ENCODE results near the gene NAPSA.
"Not testable (repeated sequence)": the region's sequence is repeated elsewhere in the genome, so short reads cannot be mapped to it uniquely, and the experiment has no call there.

The NAPSA gene

GRCh38 chr19:50358483-50359327, 6.7 kb downstream of the NAPSA start:
- peak; percentile 86 for DNase-seq

GRCh38 chr19:50357178-50358100, 8.0 kb downstream of the NAPSA start:
- peak; percentile 92 for DNase-seq

GRCh38 chr19:50356691-50357177, 8.7 kb downstream of the NAPSA start:
- DNase-seq: no peak

- DNase-seq: not testable (repeated sequence)
Measured at GRCh38 chr19:50353487-50353880, 12.0 kb downstream of the NAPSA start.

GRCh38 chr19:50352242-50352641, 13.2 kb downstream of the NAPSA start:
- no peak for DNase-seq

- DNase-seq: no peak
Measured at GRCh38 chr19:50349277-50350057, 16.0 kb downstream of the NAPSA start.

- peak; percentile 58 for DNase-seq
Measured at GRCh38 chr19:50347089-50347581, 18.3 kb downstream of the NAPSA start.

GRCh38 chr19:50344661-50345318, 20.6 kb downstream of the NAPSA start:
- no peak for DNase-seq

- no peak for DNase-seq
Measured at GRCh38 chr19:50341091-50341564, 24.3 kb downstream of the NAPSA start.

- DNase-seq: no peak
Measured at GRCh38 chr19:50340331-50340730, 25.1 kb downstream of the NAPSA start.

- DNase-seq: not testable (repeated sequence)
Measured at GRCh38 chr19:50337031-50337430, 28.4 kb downstream of the NAPSA start.

- no peak for DNase-seq
Measured at GRCh38 chr19:50334741-50335421, 30.6 kb downstream of the NAPSA start.

- DNase-seq: peak; percentile 90
Measured at GRCh38 chr19:50333737-50334617, 31.5 kb downstream of the NAPSA start.

- DNase-seq: peak; percentile 98
Measured at GRCh38 chr19:50333235-50333736, 32.2 kb downstream of the NAPSA start.

GRCh38 chr19:50332244-50333038, 33.0 kb downstream of the NAPSA start:
- no peak for DNase-seq

GRCh38 chr19:50331994-50332243, 33.5 kb downstream of the NAPSA start:
- DNase-seq: no peak

- DNase-seq: peak; percentile 55
Measured at GRCh38 chr19:50331221-50331993, 34.0 kb downstream of the NAPSA start.

- DNase-seq: peak; percentile 93
Measured at GRCh38 chr19:50330365-50331078, 34.9 kb downstream of the NAPSA start.

Measured in stimulated activated CD8-positive, alpha-beta memory T cell treated with anti-CD3 and anti-CD28 coated beads, Interleukin-4, amount 100 ng/mL, for 48 hours (primary cell).